Measurements from ENCODE around the gene SLC14A1. TPM values are rescaled to one million over a fixed set of nuclear protein-coding genes. Genes with fewer than 3 reads are reported as not detected.

Gene SLC14A1
- total and polyA plus RNA-seq, 10 of the 15 experiments (the other 5 are each of a cell fraction or from before 2014, with no cell fraction given), result 0.06 to 0.67 (median 0.10) TPM; not detected in 2

DNA sequence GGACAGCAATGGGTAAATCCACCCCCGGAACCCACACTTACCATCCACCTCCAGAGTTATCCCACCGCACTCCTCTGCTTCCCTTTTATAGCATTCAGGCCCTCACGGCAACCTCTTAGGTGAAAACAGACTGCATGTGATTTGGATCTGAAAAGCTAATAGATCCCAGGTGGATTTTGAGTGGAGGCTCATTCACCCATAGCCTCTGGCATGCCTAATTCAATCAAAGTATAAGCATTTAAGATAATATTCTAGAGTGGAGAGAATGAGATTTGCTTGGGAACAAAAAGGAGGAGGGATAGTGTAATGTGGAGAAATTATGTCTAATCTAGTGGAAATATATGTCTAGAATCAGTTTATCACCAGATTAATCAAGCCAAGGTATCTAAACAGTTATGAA is 17.1 kb downstream of the SLC14A1 start (continued):
- TF ChIP-seq, protein P1, sequence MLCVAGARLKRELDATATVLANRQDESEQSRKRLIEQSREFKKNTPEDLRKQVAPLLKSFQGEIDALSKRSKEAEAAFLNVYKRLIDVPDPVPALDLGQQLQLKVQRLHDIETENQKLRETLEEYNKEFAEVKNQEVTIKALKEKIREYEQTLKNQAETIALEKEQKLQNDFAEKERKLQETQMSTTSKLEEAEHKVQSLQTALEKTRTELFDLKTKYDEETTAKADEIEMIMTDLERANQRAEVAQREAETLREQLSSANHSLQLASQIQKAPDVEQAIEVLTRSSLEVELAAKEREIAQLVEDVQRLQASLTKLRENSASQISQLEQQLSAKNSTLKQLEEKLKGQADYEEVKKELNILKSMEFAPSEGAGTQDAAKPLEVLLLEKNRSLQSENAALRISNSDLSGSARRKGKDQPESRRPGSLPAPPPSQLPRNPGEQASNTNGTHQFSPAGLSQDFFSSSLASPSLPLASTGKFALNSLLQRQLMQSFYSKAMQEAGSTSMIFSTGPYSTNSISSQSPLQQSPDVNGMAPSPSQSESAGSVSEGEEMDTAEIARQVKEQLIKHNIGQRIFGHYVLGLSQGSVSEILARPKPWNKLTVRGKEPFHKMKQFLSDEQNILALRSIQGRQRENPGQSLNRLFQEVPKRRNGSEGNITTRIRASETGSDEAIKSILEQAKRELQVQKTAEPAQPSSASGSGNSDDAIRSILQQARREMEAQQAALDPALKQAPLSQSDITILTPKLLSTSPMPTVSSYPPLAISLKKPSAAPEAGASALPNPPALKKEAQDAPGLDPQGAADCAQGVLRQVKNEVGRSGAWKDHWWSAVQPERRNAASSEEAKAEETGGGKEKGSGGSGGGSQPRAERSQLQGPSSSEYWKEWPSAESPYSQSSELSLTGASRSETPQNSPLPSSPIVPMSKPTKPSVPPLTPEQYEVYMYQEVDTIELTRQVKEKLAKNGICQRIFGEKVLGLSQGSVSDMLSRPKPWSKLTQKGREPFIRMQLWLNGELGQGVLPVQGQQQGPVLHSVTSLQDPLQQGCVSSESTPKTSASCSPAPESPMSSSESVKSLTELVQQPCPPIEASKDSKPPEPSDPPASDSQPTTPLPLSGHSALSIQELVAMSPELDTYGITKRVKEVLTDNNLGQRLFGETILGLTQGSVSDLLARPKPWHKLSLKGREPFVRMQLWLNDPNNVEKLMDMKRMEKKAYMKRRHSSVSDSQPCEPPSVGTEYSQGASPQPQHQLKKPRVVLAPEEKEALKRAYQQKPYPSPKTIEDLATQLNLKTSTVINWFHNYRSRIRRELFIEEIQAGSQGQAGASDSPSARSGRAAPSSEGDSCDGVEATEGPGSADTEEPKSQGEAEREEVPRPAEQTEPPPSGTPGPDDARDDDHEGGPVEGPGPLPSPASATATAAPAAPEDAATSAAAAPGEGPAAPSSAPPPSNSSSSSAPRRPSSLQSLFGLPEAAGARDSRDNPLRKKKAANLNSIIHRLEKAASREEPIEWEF (IDR thresholded peaks at IDR 0.05; ENCODE audit: insufficient replicate concordance, low read depth, low read length), result no peak
- TF ChIP-seq NR2C2 (IDR thresholded peaks at IDR 0.05; ENCODE audit: borderline replicate concordance, control insufficient read depth, insufficient read length, low read depth), result no peak
- no peak for TF ChIP-seq RELA (IDR thresholded peaks at IDR 0.05; ENCODE audit: borderline replicate concordance, partially characterized antibody)
- no peak for TF ChIP-seq CHD4 (IDR thresholded peaks at IDR 0.05)

DNA sequence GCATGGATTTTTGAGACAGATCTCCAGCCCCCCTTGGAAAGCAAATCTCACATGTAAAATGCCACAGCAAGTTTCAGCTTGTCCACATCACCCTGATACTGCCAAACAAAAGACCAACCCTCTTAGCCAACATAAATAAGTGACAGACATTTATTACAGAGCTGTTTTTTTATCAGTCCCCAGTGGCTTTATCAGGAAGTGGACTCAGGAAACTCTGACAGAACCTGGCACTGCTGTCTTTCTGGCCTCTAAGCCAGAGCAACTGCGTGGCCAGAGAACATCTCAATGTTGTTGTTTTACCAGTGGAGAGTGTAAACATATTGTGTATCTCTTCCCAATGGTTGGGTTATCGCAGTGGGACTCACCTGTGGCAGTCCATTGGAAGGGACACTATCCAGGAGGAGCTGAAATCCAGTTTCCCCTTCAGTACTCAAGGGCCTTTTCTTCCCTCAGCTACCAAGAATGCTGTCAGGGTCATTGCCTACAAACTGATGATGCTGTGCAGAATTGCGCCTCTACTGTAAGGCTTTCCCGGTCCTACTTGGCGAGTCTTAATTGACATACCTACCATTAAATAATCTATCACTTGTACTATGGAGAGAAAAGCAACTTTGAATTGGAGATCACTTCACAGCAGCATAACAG is 22.0 kb downstream of the SLC14A1 start:
- FAIRE-seq, result no peak
- Histone ChIP-seq H3K9me3 (replicated peaks; ENCODE audit: control insufficient read depth, insufficient read depth, low read length) (no peaks in the 10 kb centered on the region; the same call in 2 of the 3 replicates), H3K4me3 (no peak overlapping the region), H3K4me2 (ENCODE audit: control insufficient read depth, insufficient read depth) (no peak overlapping the region), H3K79me2 (ENCODE audit: control insufficient read depth, insufficient read depth, low read length) (no peaks in the 10 kb centered on the region), H3K27me3 (replicated peaks in 1 of 2; ENCODE audit: control insufficient read depth in 2 of 2, insufficient read depth in 2 of 2, low read length in 1 of 2) (no peaks in the 10 kb centered on the region), H3K27ac (ENCODE audit: control insufficient read depth, insufficient read depth) (no peak overlapping the region), H4K20me1 (ENCODE audit: control insufficient read depth, insufficient read depth) (no peaks in the 10 kb centered on the region), H3K9ac (ENCODE audit: control insufficient read depth, insufficient read depth, low read length) (no peak overlapping the region), H3K4me1 (ENCODE audit: control insufficient read depth, insufficient read depth, low read length) (peaks cover 14% of the 10 kb centered on the region), H2AFZ (ENCODE audit: control insufficient read depth, low read depth, low read length) (no peak overlapping the region), H3K36me3 (ENCODE audit: control insufficient read depth in 2 of 2, insufficient read depth in 2 of 2, low read length in 1 of 2) (no peaks in the 10 kb centered on the region)
- ATAC-seq, result no peak
- ChIA-PET POLR2A (no interaction called here), SMC1A (ENCODE audit: uncharacterized antibody, unreplicated experiment) (interaction anchor here (0.6 to 1.2 kb wide), 3 partner anchors 9 to 192 kb away, joined by 3 read pairs; no protein-coding TSS in a partner anchor), RAD21 (ENCODE audit: unreplicated experiment) (no interaction called here), CTCF (interaction anchor here (0.6 to 1.5 kb wide), 3 partner anchors 23 to 216 kb away, joined by 3 read pairs; no protein-coding TSS in a partner anchor)
- whole genome bisulfite sequencing (ENCODE audit: insufficient coverage, insufficient replicate concordance, low lambda C conversion rate, missing lambda C conversion rate), result 51% methylated on average over 5 of the region's 5 CpGs
- in situ Hi-C loops (cut with MboI), result no loop called here
- no TSS peak for BruUV-seq (replicated peaks)
- intact Hi-C loops (cut with micrococcal nuclease; ENCODE audit: unreplicated experiment), result no loop called here
- no peak for DNase-seq (ENCODE audit: low read depth, low spot score)
- TF ChIP-seq, protein P2, sequence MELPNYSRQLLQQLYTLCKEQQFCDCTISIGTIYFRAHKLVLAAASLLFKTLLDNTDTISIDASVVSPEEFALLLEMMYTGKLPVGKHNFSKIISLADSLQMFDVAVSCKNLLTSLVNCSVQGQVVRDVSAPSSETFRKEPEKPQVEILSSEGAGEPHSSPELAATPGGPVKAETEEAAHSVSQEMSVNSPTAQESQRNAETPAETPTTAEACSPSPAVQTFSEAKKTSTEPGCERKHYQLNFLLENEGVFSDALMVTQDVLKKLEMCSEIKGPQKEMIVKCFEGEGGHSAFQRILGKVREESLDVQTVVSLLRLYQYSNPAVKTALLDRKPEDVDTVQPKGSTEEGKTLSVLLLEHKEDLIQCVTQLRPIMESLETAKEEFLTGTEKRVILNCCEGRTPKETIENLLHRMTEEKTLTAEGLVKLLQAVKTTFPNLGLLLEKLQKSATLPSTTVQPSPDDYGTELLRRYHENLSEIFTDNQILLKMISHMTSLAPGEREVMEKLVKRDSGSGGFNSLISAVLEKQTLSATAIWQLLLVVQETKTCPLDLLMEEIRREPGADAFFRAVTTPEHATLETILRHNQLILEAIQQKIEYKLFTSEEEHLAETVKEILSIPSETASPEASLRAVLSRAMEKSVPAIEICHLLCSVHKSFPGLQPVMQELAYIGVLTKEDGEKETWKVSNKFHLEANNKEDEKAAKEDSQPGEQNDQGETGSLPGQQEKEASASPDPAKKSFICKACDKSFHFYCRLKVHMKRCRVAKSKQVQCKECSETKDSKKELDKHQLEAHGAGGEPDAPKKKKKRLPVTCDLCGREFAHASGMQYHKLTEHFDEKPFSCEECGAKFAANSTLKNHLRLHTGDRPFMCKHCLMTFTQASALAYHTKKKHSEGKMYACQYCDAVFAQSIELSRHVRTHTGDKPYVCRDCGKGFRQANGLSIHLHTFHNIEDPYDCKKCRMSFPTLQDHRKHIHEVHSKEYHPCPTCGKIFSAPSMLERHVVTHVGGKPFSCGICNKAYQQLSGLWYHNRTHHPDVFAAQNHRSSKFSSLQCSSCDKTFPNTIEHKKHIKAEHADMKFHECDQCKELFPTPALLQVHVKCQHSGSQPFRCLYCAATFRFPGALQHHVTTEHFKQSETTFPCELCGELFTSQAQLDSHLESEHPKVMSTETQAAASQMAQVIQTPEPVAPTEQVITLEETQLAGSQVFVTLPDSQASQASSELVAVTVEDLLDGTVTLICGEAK (IDR thresholded peaks at IDR 0.05; ENCODE audit: borderline replicate concordance), result no peak
- TF ChIP-seq, protein P3, sequence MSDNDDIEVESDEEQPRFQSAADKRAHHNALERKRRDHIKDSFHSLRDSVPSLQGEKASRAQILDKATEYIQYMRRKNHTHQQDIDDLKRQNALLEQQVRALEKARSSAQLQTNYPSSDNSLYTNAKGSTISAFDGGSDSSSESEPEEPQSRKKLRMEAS (IDR thresholded peaks at IDR 0.05; ENCODE audit: low read depth, low read length), result no peak
- no peak for TF ChIP-seq RUNX3 (IDR thresholded peaks at IDR 0.05; ENCODE audit: low read length)
